ENCODE measurements around the gene GABRA5.

DNA sequence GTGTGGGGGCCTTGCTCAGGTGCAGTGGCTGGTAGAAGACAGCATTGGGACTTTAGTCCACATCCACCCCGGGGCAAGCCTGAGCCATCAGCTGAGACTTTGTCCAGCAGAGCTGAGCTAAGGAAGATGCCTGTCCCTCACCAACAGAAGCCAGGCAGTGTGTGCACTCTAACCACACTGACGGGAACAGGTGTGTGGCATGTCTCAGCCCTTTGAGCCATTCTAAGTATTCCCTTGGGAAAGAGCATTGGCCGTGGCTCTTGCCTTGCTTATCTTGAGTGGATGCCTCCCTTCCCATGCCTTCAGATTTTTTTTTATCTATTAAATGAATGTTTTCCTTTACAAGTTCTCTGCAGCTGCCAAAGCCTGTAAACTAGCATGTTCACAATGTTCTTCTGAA, 3.5 kb downstream of the GABRA5 start:
- TF ChIP-seq, protein P1, sequence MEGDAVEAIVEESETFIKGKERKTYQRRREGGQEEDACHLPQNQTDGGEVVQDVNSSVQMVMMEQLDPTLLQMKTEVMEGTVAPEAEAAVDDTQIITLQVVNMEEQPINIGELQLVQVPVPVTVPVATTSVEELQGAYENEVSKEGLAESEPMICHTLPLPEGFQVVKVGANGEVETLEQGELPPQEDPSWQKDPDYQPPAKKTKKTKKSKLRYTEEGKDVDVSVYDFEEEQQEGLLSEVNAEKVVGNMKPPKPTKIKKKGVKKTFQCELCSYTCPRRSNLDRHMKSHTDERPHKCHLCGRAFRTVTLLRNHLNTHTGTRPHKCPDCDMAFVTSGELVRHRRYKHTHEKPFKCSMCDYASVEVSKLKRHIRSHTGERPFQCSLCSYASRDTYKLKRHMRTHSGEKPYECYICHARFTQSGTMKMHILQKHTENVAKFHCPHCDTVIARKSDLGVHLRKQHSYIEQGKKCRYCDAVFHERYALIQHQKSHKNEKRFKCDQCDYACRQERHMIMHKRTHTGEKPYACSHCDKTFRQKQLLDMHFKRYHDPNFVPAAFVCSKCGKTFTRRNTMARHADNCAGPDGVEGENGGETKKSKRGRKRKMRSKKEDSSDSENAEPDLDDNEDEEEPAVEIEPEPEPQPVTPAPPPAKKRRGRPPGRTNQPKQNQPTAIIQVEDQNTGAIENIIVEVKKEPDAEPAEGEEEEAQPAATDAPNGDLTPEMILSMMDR (IDR thresholded peaks at IDR 0.05; ENCODE audit: low read depth, low read length) = no peak
- TF ChIP-seq EZH2phosphoT487 (IDR thresholded peaks at IDR 0.05; ENCODE audit: low read depth) = no peak

All from OCI-LY3 (cell line).